Measurements from ENCODE around the gene MAGEL2. TPM values are rescaled to one million over a fixed set of nuclear protein-coding genes. Genes with fewer than 3 reads are reported as not detected.
"Not testable (repeated sequence)": the region's sequence is repeated elsewhere in the genome, so short reads cannot be mapped to it uniquely, and the experiment has no call there.

MAGEL2 gene
- total RNA-seq, 1 donor from 2014 or later, result 4.5 TPM

- H3K4me1 Mint-ChIP-seq (ENCODE audit: unreplicated experiment), result no peaks in the 10 kb centered on the region
- no peak overlapping the region for H3K27ac Mint-ChIP-seq (ENCODE audit: unreplicated experiment)
- H3K36me3 Mint-ChIP-seq (ENCODE audit: low read depth, unreplicated experiment), result peaks cover 4% of the 10 kb centered on the region
- no peaks in the 10 kb centered on the region for H3K27me3 Mint-ChIP-seq (ENCODE audit: unreplicated experiment)
- no peak overlapping the region for H3K4me3 Mint-ChIP-seq (ENCODE audit: unreplicated experiment)
- peaks cover 5% of the 10 kb centered on the region for H3K9me3 Mint-ChIP-seq (ENCODE audit: unreplicated experiment)
- DNase-seq (ENCODE audit: low spot score), result no peak
- TF ChIP-seq CTCF (IDR thresholded peaks at IDR 0.05; ENCODE audit: unreplicated experiment), result no peak
These were observed 31.1 kb downstream of the MAGEL2 start for GRCh38 chr15:23616536-23616935.

- Mint-ChIP-seq H3K27ac (ENCODE audit: unreplicated experiment) (no peak overlapping the region), H3K36me3 (ENCODE audit: low read depth, unreplicated experiment) (no peaks in the 10 kb centered on the region), H3K4me3 (ENCODE audit: unreplicated experiment) (no peak overlapping the region), H3K27me3 (ENCODE audit: unreplicated experiment) (no peaks in the 10 kb centered on the region), H3K9me3 (ENCODE audit: unreplicated experiment) (peaks cover 8% of the 10 kb centered on the region), H3K4me1 (ENCODE audit: unreplicated experiment) (no peaks in the 10 kb centered on the region)
- no peak for TF ChIP-seq CTCF (IDR thresholded peaks at IDR 0.05; ENCODE audit: unreplicated experiment)
- DNase-seq (ENCODE audit: low spot score), result no peak
These were observed 41.4 kb downstream of the MAGEL2 start for GRCh38 chr15:23606226-23606625.

GRCh38 chr15:23602124-23602523 lies 45.5 kb downstream of the MAGEL2 start:
- TF ChIP-seq CTCF (IDR thresholded peaks at IDR 0.05; ENCODE audit: unreplicated experiment), result no peak
- no peak for DNase-seq (ENCODE audit: low spot score)
- H3K36me3 Mint-ChIP-seq (ENCODE audit: low read depth, unreplicated experiment), result no peaks in the 10 kb centered on the region
- H3K4me1 Mint-ChIP-seq (ENCODE audit: unreplicated experiment), result peaks cover 8% of the 10 kb centered on the region
- no peak overlapping the region for H3K4me3 Mint-ChIP-seq (ENCODE audit: unreplicated experiment)
- no peaks in the 10 kb centered on the region for H3K27me3 Mint-ChIP-seq (ENCODE audit: unreplicated experiment)
- H3K27ac Mint-ChIP-seq (ENCODE audit: unreplicated experiment), result no peak overlapping the region
- H3K9me3 Mint-ChIP-seq (ENCODE audit: unreplicated experiment), result no peaks in the 10 kb centered on the region

GRCh38 chr15:23599053-23599452 lies 48.6 kb downstream of the MAGEL2 start:
- Mint-ChIP-seq H3K36me3 (ENCODE audit: low read depth, unreplicated experiment) (no peaks in the 10 kb centered on the region), H3K27ac (ENCODE audit: unreplicated experiment) (no peak overlapping the region), H3K27me3 (ENCODE audit: unreplicated experiment) (no peaks in the 10 kb centered on the region), H3K9me3 (ENCODE audit: unreplicated experiment) (no peaks in the 10 kb centered on the region), H3K4me3 (ENCODE audit: unreplicated experiment) (no peak overlapping the region), H3K4me1 (ENCODE audit: unreplicated experiment) (peaks cover 8% of the 10 kb centered on the region)
- DNase-seq (ENCODE audit: low spot score), result no peak
- TF ChIP-seq CTCF (IDR thresholded peaks at IDR 0.05; ENCODE audit: unreplicated experiment), result no peak

- not testable (repeated sequence) for H3K9me3 Mint-ChIP-seq (ENCODE audit: unreplicated experiment); H3K36me3 Mint-ChIP-seq (ENCODE audit: low read depth, unreplicated experiment); DNase-seq (ENCODE audit: low spot score); H3K4me3 Mint-ChIP-seq (ENCODE audit: unreplicated experiment); H3K27me3 Mint-ChIP-seq (ENCODE audit: unreplicated experiment); H3K27ac Mint-ChIP-seq (ENCODE audit: unreplicated experiment); H3K4me1 Mint-ChIP-seq (ENCODE audit: unreplicated experiment)
These were observed 50.4 kb downstream of the MAGEL2 start for GRCh38 chr15:23597278-23597677.

- no peak for DNase-seq (ENCODE audit: low spot score)
- Mint-ChIP-seq H3K4me1 (ENCODE audit: unreplicated experiment) (peaks cover 8% of the 10 kb centered on the region), H3K9me3 (ENCODE audit: unreplicated experiment) (no peaks in the 10 kb centered on the region), H3K36me3 (ENCODE audit: low read depth, unreplicated experiment) (no peaks in the 10 kb centered on the region), H3K4me3 (ENCODE audit: unreplicated experiment) (no peak overlapping the region), H3K27ac (ENCODE audit: unreplicated experiment) (no peak overlapping the region), H3K27me3 (ENCODE audit: unreplicated experiment) (no peaks in the 10 kb centered on the region)
- no peak for TF ChIP-seq CTCF (IDR thresholded peaks at IDR 0.05; ENCODE audit: unreplicated experiment)
These were observed 50.9 kb downstream of the MAGEL2 start for GRCh38 chr15:23596736-23597135.
